Measurements from ENCODE around the gene PSMD7. TPM values are rescaled to one million over a fixed set of nuclear protein-coding genes. Genes with fewer than 3 reads are reported as not detected.

Gene PSMD7
- total and polyA plus RNA-seq, 2 donors (not counting 3 experiments of a cell fraction or from before 2014, with no cell fraction given) = 89.8 to 119 TPM

- Histone ChIP-seq H3K9me1 (replicated peaks; ENCODE audit: control insufficient read depth, extremely low read depth, insufficient read depth, low read length) (no peaks in the 10 kb centered on the region), H2AFZ (ENCODE audit: low read depth, low read length) (no peak overlapping the region), H3K4me2 (ENCODE audit: insufficient read depth, low read length) (no peak overlapping the region), H3K27ac (ENCODE audit: insufficient read depth, low read depth, low read length) (no peak overlapping the region), H3K4me3 (replicated peaks in 1 of 3; ENCODE audit: insufficient read depth in 1 of 3, low read depth in 1 of 3, low read length in 3 of 3) (no peak overlapping the region), H3K4me1 (ENCODE audit: control insufficient read depth, extremely low read depth, insufficient read depth, low read length) (peaks cover 5% of the 10 kb centered on the region), H3K9me3 (replicated peaks; ENCODE audit: control insufficient read depth, insufficient read depth, low read length) (no peaks in the 10 kb centered on the region), H3K9ac (replicated peaks; ENCODE audit: extremely low read depth, insufficient read depth, low read length) (no peak overlapping the region), H4K20me1 (replicated peaks; ENCODE audit: control insufficient read depth, extremely low read depth, insufficient read depth, low read length) (no peaks in the 10 kb centered on the region), H3K36me3 (ENCODE audit: control insufficient read depth in 2 of 2, extremely low read depth in 1 of 2, insufficient read depth in 2 of 2, low read length in 2 of 2) (no peaks in the 10 kb centered on the region), H3K27me3 (ENCODE audit: control insufficient read depth in 2 of 2, insufficient read depth in 2 of 2, low read length in 2 of 2) (no peaks in the 10 kb centered on the region), H3K79me2 (ENCODE audit: control insufficient read depth, insufficient read depth, low read length) (no peaks in the 10 kb centered on the region)
- dilution Hi-C loops (cut with MboI; ENCODE audit: extremely low pct_ligation_motif_present, low sequenced_read_pairs) (no loop called here), intact Hi-C loops (cut with micrococcal nuclease) (no loop called here)
- POLR2A ChIA-PET = no interaction called here
- no TSS peak for BruUV-seq (replicated peaks)
- no peak for FAIRE-seq
- TF ChIP-seq POLR2A (IDR thresholded peaks at IDR 0.05; ENCODE audit: low read depth, low read length) (no peak), MYC (IDR thresholded peaks at IDR 0.05; ENCODE audit: low read depth, low read length) (no peak), EZH2 (IDR thresholded peaks at IDR 0.05; ENCODE audit: borderline replicate concordance, low read depth, low read length, severe bottlenecking) (no peak), POLR2AphosphoS5 (IDR thresholded peaks at IDR 0.05; ENCODE audit: insufficient read depth, low read depth, low read length) (no peak), GATA2 (IDR thresholded peaks at IDR 0.05; ENCODE audit: insufficient read depth, insufficient read length, low read depth, low read length) (no peak), FOS (IDR thresholded peaks at IDR 0.05; ENCODE audit: borderline replicate concordance, insufficient read depth, low read length) (no peak), JUN (IDR thresholded peaks at IDR 0.05; ENCODE audit: borderline replicate concordance, insufficient read depth, insufficient read length, low read depth) (no peak)
- TF ChIP-seq, protein P1, sequence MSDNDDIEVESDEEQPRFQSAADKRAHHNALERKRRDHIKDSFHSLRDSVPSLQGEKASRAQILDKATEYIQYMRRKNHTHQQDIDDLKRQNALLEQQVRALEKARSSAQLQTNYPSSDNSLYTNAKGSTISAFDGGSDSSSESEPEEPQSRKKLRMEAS (IDR thresholded peaks at IDR 0.05; ENCODE audit: insufficient read depth, insufficient read length) = no peak
- TF ChIP-seq, protein P2, sequence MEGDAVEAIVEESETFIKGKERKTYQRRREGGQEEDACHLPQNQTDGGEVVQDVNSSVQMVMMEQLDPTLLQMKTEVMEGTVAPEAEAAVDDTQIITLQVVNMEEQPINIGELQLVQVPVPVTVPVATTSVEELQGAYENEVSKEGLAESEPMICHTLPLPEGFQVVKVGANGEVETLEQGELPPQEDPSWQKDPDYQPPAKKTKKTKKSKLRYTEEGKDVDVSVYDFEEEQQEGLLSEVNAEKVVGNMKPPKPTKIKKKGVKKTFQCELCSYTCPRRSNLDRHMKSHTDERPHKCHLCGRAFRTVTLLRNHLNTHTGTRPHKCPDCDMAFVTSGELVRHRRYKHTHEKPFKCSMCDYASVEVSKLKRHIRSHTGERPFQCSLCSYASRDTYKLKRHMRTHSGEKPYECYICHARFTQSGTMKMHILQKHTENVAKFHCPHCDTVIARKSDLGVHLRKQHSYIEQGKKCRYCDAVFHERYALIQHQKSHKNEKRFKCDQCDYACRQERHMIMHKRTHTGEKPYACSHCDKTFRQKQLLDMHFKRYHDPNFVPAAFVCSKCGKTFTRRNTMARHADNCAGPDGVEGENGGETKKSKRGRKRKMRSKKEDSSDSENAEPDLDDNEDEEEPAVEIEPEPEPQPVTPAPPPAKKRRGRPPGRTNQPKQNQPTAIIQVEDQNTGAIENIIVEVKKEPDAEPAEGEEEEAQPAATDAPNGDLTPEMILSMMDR (IDR thresholded peaks at IDR 0.05; ENCODE audit: extremely low read depth in 1 of 2, insufficient read depth in 1 of 2, low read depth in 1 of 2, low read length in 2 of 2) = no peak
- no peak for DNase-seq (ENCODE audit: low read depth, low spot score)
- CTCF ChIA-PET = interaction anchor here (1.0 kb wide), 1 partner anchor 18 kb away, joined by 4 read pairs; no protein-coding TSS in a partner anchor
Observed at GRCh38 chr16:74291176-74291575, 5.4 kb upstream of the PSMD7 start.

All from endothelial cell of umbilical vein (primary cell).